ENCODE results near the gene INTS14. TPM values are rescaled to one million over a fixed set of nuclear protein-coding genes. Genes with fewer than 3 reads are reported as not detected.

INTS14 gene
- total RNA-seq, 2 experiments from 2014 or later, result 20.6 to 25.1 TPM

DNA sequence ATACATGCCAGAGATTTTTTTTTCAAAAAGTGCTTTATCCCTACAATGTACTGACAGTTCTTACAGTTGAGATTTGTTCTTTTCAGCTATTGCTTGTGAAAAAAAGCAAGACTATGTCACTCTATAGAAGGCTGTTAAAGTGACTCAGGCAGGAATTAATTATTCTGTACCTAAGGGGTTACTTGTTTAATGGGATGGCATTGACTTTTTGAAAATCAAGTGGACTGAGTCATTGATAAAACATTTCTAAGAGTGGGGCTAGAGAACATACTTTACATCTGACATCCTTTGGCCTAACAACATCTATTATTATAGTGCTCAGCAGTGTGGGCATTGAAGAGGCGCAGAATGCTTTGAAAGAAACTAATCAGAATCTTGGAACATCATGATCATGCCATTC is 34.3 kb downstream of the INTS14 start:
- H3K9me3 ChIP-seq (ENCODE audit: control insufficient read depth in 1 of 2, insufficient read depth in 1 of 2, low read length in 2 of 2), result no peaks in the 10 kb centered on the region
- Mint-ChIP-seq H3K9me3 (no peaks in the 10 kb centered on the region), H3K27ac (peak overlapping the region; percentile 68), H3K36me3 (ENCODE audit: low read depth) (peaks cover 65% of the 10 kb centered on the region), H3K27me3 (no peaks in the 10 kb centered on the region), H3K4me3 (no peak overlapping the region), H3K4me1 (ENCODE audit: low read depth) (no peaks in the 10 kb centered on the region)
- H3K27me3 ChIP-seq (ENCODE audit: control insufficient read depth in 1 of 2, insufficient read depth in 2 of 2, low read length in 2 of 2), result no peaks in the 10 kb centered on the region
- TF ChIP-seq, protein P1, sequence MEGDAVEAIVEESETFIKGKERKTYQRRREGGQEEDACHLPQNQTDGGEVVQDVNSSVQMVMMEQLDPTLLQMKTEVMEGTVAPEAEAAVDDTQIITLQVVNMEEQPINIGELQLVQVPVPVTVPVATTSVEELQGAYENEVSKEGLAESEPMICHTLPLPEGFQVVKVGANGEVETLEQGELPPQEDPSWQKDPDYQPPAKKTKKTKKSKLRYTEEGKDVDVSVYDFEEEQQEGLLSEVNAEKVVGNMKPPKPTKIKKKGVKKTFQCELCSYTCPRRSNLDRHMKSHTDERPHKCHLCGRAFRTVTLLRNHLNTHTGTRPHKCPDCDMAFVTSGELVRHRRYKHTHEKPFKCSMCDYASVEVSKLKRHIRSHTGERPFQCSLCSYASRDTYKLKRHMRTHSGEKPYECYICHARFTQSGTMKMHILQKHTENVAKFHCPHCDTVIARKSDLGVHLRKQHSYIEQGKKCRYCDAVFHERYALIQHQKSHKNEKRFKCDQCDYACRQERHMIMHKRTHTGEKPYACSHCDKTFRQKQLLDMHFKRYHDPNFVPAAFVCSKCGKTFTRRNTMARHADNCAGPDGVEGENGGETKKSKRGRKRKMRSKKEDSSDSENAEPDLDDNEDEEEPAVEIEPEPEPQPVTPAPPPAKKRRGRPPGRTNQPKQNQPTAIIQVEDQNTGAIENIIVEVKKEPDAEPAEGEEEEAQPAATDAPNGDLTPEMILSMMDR (IDR thresholded peaks at IDR 0.05), result no peak
- ChIA-PET CTCF (no interaction called here), POLR2A (interaction anchor here (1.0 kb wide), 1 partner anchor 46 kb away, joined by 3 read pairs; no protein-coding TSS in a partner anchor)
- no peak overlapping the region for H3K4me3 ChIP-seq (ENCODE audit: low read length)
- DNase-seq (no peak), ATAC-seq (ENCODE audit: poor library complexity) (no peak)
- H3K36me3 ChIP-seq (ENCODE audit: insufficient read depth, low read length), result peaks cover 47% of the 10 kb centered on the region
- H3K27ac ChIP-seq (ENCODE audit: low read depth in 1 of 2, low read length in 2 of 2), result no peak overlapping the region
- intact Hi-C loops (cut with DNase I, micrococcal nuclease), result no loop called here
- H3K4me1 ChIP-seq (ENCODE audit: insufficient read depth, low read length), result no peaks in the 10 kb centered on the region

DNA sequence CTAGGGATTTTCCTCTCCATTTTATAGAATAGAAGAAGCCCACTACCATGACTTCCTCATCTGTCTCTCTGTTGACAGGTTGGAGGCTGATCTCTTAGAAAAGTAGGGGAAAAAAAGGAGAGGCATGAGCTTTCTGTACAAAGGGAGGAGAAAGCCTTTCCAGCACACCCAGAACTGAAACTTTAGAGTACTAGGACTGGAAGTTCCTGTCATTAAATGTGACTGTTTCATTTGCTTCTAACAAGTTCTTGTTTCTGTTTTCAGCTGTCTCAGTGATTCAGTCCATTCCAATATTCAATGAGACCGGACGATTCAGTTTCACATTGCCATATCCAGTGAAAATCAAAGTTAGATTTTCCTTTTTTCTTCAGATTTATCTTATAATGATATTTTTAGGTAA is 39.0 kb downstream of the INTS14 start:
- TF ChIP-seq, protein P1 (IDR thresholded peaks at IDR 0.05), result no peak
- POLR2A ChIA-PET, result no interaction called here
- intact Hi-C loops (cut with DNase I, micrococcal nuclease), result no loop called here

DNA sequence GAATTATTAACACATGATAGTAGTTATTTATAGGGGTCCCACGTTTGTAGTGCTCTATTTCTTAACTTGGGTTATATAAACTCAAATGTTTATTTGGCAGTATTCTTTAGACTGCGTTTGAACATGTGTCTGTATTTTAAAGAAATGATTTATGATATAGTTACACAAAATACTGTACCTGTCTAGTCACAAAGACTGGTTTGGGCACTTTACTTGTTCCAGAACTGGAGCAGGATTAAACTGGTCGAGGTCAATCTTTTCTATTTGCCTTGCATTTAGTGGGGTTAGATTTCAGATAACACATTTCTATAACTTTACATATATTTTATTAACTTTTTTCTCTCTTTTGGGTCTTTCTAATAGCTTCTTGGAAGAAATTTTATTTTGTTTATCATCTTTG is 41.2 kb downstream of the INTS14 start:
- H3K4me3 Mint-ChIP-seq, result no peak overlapping the region
- no peak overlapping the region for H3K4me3 ChIP-seq (ENCODE audit: low read length)
- peaks cover 2% of the 10 kb centered on the region for H3K9me3 Mint-ChIP-seq
- intact Hi-C loops (cut with DNase I, micrococcal nuclease), result no loop called here
- H3K36me3 Mint-ChIP-seq (ENCODE audit: low read depth), result peaks cover 73% of the 10 kb centered on the region
- no peaks in the 10 kb centered on the region for H3K27me3 ChIP-seq (ENCODE audit: control insufficient read depth in 1 of 2, insufficient read depth in 2 of 2, low read length in 2 of 2)
- no peak overlapping the region for H3K27ac Mint-ChIP-seq
- H3K4me1 ChIP-seq (ENCODE audit: insufficient read depth, low read length), result no peaks in the 10 kb centered on the region
- ChIA-PET POLR2A (no interaction called here), CTCF (no interaction called here)
- H3K36me3 ChIP-seq (ENCODE audit: insufficient read depth, low read length), result peaks cover 41% of the 10 kb centered on the region
- DNase-seq, result no peak
- no peaks in the 10 kb centered on the region for H3K4me1 Mint-ChIP-seq (ENCODE audit: low read depth)
- no peaks in the 10 kb centered on the region for H3K9me3 ChIP-seq (ENCODE audit: control insufficient read depth in 1 of 2, insufficient read depth in 1 of 2, low read length in 2 of 2)
- ATAC-seq (ENCODE audit: poor library complexity), result no peak
- no peaks in the 10 kb centered on the region for H3K27me3 Mint-ChIP-seq
- H3K27ac ChIP-seq (ENCODE audit: low read depth in 1 of 2, low read length in 2 of 2), result no peak overlapping the region
- TF ChIP-seq, protein P1 (IDR thresholded peaks at IDR 0.05), result no peak

More for the DNA sequence above, 39.0 kb downstream of the INTS14 start:
- no peaks in the 10 kb centered on the region for H3K9me3 ChIP-seq (ENCODE audit: control insufficient read depth in 1 of 2, insufficient read depth in 1 of 2, low read length in 2 of 2)
- H3K4me1 ChIP-seq (ENCODE audit: insufficient read depth, low read length), result no peaks in the 10 kb centered on the region
- Mint-ChIP-seq H3K9me3 (no peaks in the 10 kb centered on the region), H3K27ac (no peak overlapping the region), H3K27me3 (no peaks in the 10 kb centered on the region), H3K36me3 (ENCODE audit: low read depth) (peaks cover 65% of the 10 kb centered on the region), H3K4me1 (ENCODE audit: low read depth) (no peaks in the 10 kb centered on the region), H3K4me3 (no peak overlapping the region)
- H3K27ac ChIP-seq (ENCODE audit: low read depth in 1 of 2, low read length in 2 of 2), result no peak overlapping the region
- no peaks in the 10 kb centered on the region for H3K27me3 ChIP-seq (ENCODE audit: control insufficient read depth in 1 of 2, insufficient read depth in 2 of 2, low read length in 2 of 2)
- ATAC-seq (ENCODE audit: poor library complexity) (no peak), DNase-seq (no peak)
- no peak overlapping the region for H3K4me3 ChIP-seq (ENCODE audit: low read length)
- CTCF ChIA-PET, result no interaction called here
- peaks cover 29% of the 10 kb centered on the region for H3K36me3 ChIP-seq (ENCODE audit: insufficient read depth, low read length)
